Hepatocyte (in vitro differentiated cells): ENCODE data around the gene RALGAPB. TPM values are rescaled to one million over a fixed set of nuclear protein-coding genes. Genes with fewer than 3 reads are reported as not detected.

ENCODE experiments used
- DNase-seq: peaks from one replicate; pipeline ENCODE4 v3.0.0-alpha.2; 2016; ENCODE audit warnings: low spot score
- H2AFZ ChIP-seq: fragments of 200-600 bp; sonication (generic); 2 replicates; pipeline ENCODE4 v1.6.0; 2016; ENCODE audit warnings: antibody characterized with exemption, mild to moderate bottlenecking
- H3K27ac ChIP-seq: fragments of 200-600 bp; sonication (generic); 2 replicates; pipeline ENCODE4 v1.5.1; 2016; ENCODE audit warnings: mild to moderate bottlenecking
- H3K27me3 ChIP-seq: fragments of 200-600 bp; sonication (generic); 2 replicates; pipeline ENCODE4 v1.6.1; 2016
- H3K36me3 ChIP-seq: fragments of 200-600 bp; sonication (generic); replicated peaks from 2 replicates; pipeline ENCODE4 v1.5.1; 2016; ENCODE audit warnings: low read depth; ENCODE audit not compliant: insufficient read depth
- H3K4me1 ChIP-seq: fragments of 200-600 bp; sonication (generic); 2 replicates; pipeline ENCODE4 v1.5.1; 2016; ENCODE audit warnings: mild to moderate bottlenecking, moderate library complexity; ENCODE audit not compliant: insufficient read depth
- H3K4me2 ChIP-seq: fragments of 200-600 bp; sonication (generic); 2 replicates; pipeline ENCODE4 v1.6.0; 2016
- H3K4me3 ChIP-seq: fragments of 200-600 bp; sonication (generic); 2 replicates; pipeline ENCODE4 v1.5.1; 2016; ENCODE audit warnings: mild to moderate bottlenecking
- H3K79me2 ChIP-seq: fragments of 200-600 bp; sonication (generic); 2 replicates; pipeline ENCODE4 v1.6.0; 2017; ENCODE audit warnings: mild to moderate bottlenecking
- H3K9me2 ChIP-seq: fragments of 200-600 bp; sonication (generic); replicated peaks from 2 replicates; pipeline ENCODE4 v1.6.0; 2017; ENCODE audit warnings: mild to moderate bottlenecking; ENCODE audit not compliant: insufficient read depth
- H3K9me3 ChIP-seq: fragments of 200-600 bp; sonication (generic); 2 replicates; pipeline ENCODE4 v1.5.1; 2016; ENCODE audit warnings: low read depth, mild to moderate bottlenecking
- H4K20me1 ChIP-seq: fragments of 200-600 bp; sonication (generic); 2 replicates; pipeline ENCODE4 v1.6.0; 2016; ENCODE audit warnings: mild to moderate bottlenecking; ENCODE audit not compliant: insufficient read depth, poor library complexity, severe bottlenecking
- EZH2 ChIP-seq: fragments of 200-600 bp; sonication (generic); IDR thresholded peaks from 2 replicates; pipeline ENCODE4 v1.6.1; 2016; ENCODE audit warnings: antibody characterized with exemption, mild to moderate bottlenecking, borderline replicate concordance
- EZH2phosphoT487 ChIP-seq: fragments of 200-600 bp; sonication (generic); IDR thresholded peaks from one replicate; pipeline ENCODE4 v1.6.1; 2018; ENCODE audit warnings: antibody characterized with exemption, mild to moderate bottlenecking, low read depth, moderate library complexity; ENCODE audit not compliant: unreplicated experiment, severe bottlenecking
- WGBS: methylation state at CpG from one replicate; pipeline ENCODE4 v1.1.6; 2016; ENCODE audit warnings: low lambda C conversion rate; ENCODE audit errors: missing lambda C conversion rate; 5-methylcytosine and 5-hydroxymethylcytosine counted together
- polyA plus RNA-seq: library from polyadenylated mRNA; unstranded; fragments of >200 nt; fragmentation: Nextera tagmentation; extraction: Ambion mirVana; gene quantifications from 2 replicates; pipeline ENCODE4 v1.2.1, GENCODE V29; 2016
- total RNA-seq: library from RNA; depleted of rRNA; stranded (reverse); fragments of >200 nt; gene quantifications from 2 replicates; pipeline ENCODE4 v1.2.3, GENCODE V29; 2014
- TF ChIP-seq, protein P1 (sequence below): fragments of 200-600 bp; sonication (generic); IDR thresholded peaks from 2 replicates; pipeline ENCODE4 v1.5.1; 2016; ENCODE audit warnings: antibody characterized with exemption, mild to moderate bottlenecking; ENCODE audit not compliant: poor library complexity

Gene RALGAPB
- total and polyA plus RNA-seq, 2 experiments from 2014 or later: 7.7 to 31.8 TPM

DNA sequence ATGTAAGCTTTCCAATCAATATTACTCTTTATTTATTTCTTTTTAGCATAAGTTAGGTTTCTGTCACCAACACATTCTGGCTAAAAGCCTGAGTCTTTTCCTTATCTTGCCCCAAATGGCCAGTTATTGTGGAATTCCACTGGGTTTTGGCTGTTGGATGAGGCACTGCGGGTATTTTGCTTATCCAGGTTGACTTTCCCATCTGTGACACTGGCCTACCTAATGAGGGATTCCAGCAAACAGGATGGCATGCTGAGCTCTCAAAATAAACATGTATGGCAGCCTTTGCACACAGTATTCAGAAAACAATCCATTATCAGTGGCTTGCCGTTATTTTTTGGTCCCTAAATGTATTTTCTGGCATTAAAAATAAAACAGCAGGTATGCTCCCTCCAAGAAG lies 6.5 kb upstream of the RALGAPB start:
- H3K4me1 ChIP-seq: no peaks in the 10 kb centered on the region
- no peaks in the 10 kb centered on the region for H3K79me2 ChIP-seq
- no peaks in the 10 kb centered on the region for H3K27me3 ChIP-seq
- 87% methylated on average over 2 of the region's 2 CpGs for WGBS
- no peaks in the 10 kb centered on the region for H3K9me3 ChIP-seq
- H3K27ac ChIP-seq: no peak overlapping the region
- no peaks in the 10 kb centered on the region for H3K9me2 ChIP-seq
- H2AFZ ChIP-seq: no peak overlapping the region
- H3K4me2 ChIP-seq: no peak overlapping the region
- no peak for DNase-seq
- H3K4me3 ChIP-seq: no peak overlapping the region
- no peaks in the 10 kb centered on the region for H3K36me3 ChIP-seq
- no peak for TF ChIP-seq EZH2phosphoT487
- TF ChIP-seq, protein P1, sequence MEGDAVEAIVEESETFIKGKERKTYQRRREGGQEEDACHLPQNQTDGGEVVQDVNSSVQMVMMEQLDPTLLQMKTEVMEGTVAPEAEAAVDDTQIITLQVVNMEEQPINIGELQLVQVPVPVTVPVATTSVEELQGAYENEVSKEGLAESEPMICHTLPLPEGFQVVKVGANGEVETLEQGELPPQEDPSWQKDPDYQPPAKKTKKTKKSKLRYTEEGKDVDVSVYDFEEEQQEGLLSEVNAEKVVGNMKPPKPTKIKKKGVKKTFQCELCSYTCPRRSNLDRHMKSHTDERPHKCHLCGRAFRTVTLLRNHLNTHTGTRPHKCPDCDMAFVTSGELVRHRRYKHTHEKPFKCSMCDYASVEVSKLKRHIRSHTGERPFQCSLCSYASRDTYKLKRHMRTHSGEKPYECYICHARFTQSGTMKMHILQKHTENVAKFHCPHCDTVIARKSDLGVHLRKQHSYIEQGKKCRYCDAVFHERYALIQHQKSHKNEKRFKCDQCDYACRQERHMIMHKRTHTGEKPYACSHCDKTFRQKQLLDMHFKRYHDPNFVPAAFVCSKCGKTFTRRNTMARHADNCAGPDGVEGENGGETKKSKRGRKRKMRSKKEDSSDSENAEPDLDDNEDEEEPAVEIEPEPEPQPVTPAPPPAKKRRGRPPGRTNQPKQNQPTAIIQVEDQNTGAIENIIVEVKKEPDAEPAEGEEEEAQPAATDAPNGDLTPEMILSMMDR: no peak
- TF ChIP-seq EZH2: no peak
- H4K20me1 ChIP-seq: no peaks in the 10 kb centered on the region

DNA sequence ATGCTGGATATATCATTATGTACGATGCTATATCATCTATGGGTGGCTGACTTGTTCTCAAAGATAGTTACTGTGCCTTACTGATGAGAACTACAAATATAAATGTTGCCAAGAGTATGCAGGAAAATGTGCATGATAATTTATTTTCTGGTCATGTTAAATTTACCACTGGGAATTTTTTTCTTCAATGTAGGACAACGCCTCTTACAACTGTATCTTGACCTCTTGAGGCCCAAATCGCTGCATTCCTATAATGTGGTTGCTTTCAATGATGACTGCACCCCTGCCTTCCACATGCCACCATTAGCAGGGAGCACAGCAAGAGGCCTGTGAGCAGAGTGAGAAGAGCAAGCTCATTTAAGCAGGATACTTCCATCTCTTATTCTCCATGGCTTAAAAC lies 5.7 kb upstream of the RALGAPB start:
- H3K4me1 ChIP-seq: peaks cover 6% of the 10 kb centered on the region
- H3K36me3 ChIP-seq: no peaks in the 10 kb centered on the region
- no peak overlapping the region for H3K4me2 ChIP-seq
- H3K79me2 ChIP-seq: no peaks in the 10 kb centered on the region
- no peaks in the 10 kb centered on the region for H4K20me1 ChIP-seq
- no peaks in the 10 kb centered on the region for H3K9me3 ChIP-seq
- H3K4me3 ChIP-seq: no peak overlapping the region
- WGBS: 82% methylated on average over 3 of the region's 3 CpGs
- H3K27ac ChIP-seq: no peak overlapping the region
- no peaks in the 10 kb centered on the region for H3K27me3 ChIP-seq
- H2AFZ ChIP-seq: no peak overlapping the region
- TF ChIP-seq EZH2phosphoT487 (no peak), EZH2 (no peak)
- TF ChIP-seq, protein P1: no peak
- DNase-seq: no peak
- no peaks in the 10 kb centered on the region for H3K9me2 ChIP-seq

DNA sequence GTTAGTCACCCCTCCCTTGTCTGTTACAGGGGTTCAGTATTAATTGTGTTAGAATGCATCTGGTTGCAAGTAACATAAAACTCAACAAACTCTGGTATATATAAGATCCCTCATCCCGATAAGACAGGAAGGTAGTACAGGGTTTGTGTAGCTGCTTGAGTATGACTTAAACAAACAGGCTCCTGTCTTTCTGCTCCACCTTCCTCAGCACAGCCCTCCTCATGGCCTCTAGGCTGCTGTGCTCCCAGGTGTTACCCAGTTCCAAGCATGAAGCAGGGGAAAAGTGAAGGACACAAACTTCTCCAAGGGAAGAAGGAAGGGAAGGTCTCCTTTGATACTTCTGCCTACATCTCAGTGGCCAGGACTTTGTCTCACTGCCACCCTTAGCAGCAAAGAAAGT lies 1.4 kb upstream of the RALGAPB start:
- H3K4me1 ChIP-seq: peaks cover 15% of the 10 kb centered on the region
- H3K9me3 ChIP-seq: no peaks in the 10 kb centered on the region
- H3K4me3 ChIP-seq: no peak overlapping the region
- peaks cover 32% of the 10 kb centered on the region for H3K79me2 ChIP-seq
- DNase-seq: no peak
- 77% methylated on average over 1 of the region's 1 CpG for WGBS
- peak overlapping the region; percentile 79 for H3K27ac ChIP-seq
- no peak for TF ChIP-seq EZH2phosphoT487
- TF ChIP-seq, protein P1: no peak
- no peak for TF ChIP-seq EZH2
- peaks cover 17% of the 10 kb centered on the region for H4K20me1 ChIP-seq
- no peaks in the 10 kb centered on the region for H3K36me3 ChIP-seq
- H3K9me2 ChIP-seq: no peaks in the 10 kb centered on the region
- no peaks in the 10 kb centered on the region for H3K27me3 ChIP-seq
- H2AFZ ChIP-seq: peak overlapping the region; percentile 82
- H3K4me2 ChIP-seq: peak overlapping the region; percentile 78
